IMR-90 (cell line): Measurements from ENCODE around the gene INSR. TPM values are rescaled to one million over a fixed set of nuclear protein-coding genes. Genes with fewer than 3 reads are reported as not detected.

Experiments
- ATAC-seq: fragments of 200-7000 bp; cut with Tn5 transposase; 2 replicates; pipeline ENCODE4 v1.9.1; 2020; ENCODE audit warnings: low read depth, mild to moderate bottlenecking, moderate library complexity
- BruUV-seq: library from RNA; stranded (reverse); fragments of 400-500 nt; replicated peaks from 2 replicates; lab custom pipeline; 2021; lab: Mats Ljungman, UMichigan
- CTCF ChIA-PET: fragments of 300-600 bp; formaldehyde crosslinking; extraction: SDS; loops from one replicate; lab custom pipeline; 2021; ENCODE audit warnings: antibody characterized with exemption; lab: Yijun Ruan, JAX
- POLR2A ChIA-PET: fragments of 300-600 bp; sonication (Branson Sonifier 250); formaldehyde crosslinking; loops from one replicate; lab custom pipeline; 2022; ENCODE audit warnings: antibody characterized with exemption; ENCODE audit not compliant: unreplicated experiment; lab: Charles Lee
- DNase-seq: peaks from one replicate; pipeline ENCODE4 v3.0.0; 2013
- H2AFZ ChIP-seq: replicated peaks from 2 replicates; pipeline ENCODE3; 2013; ENCODE audit warnings: low read length, mild to moderate bottlenecking; ENCODE audit not compliant: poor library complexity
- H2AK5ac ChIP-seq: 2 replicates; pipeline ENCODE4 v1.6.1; 2013; ENCODE audit warnings: low read depth, low read length, inconsistent platforms
- H2AK9ac ChIP-seq: replicated peaks from 2 replicates; pipeline ENCODE3; 2013; ENCODE audit warnings: mild to moderate bottlenecking, low read depth, low read length, moderate library complexity; ENCODE audit not compliant: poor library complexity
- H2BK120ac ChIP-seq: 2 replicates; pipeline ENCODE4 v1.6.1; 2013; ENCODE audit warnings: low read depth, low read length, inconsistent platforms
- H2BK15ac ChIP-seq: 3 replicates; pipeline ENCODE4 v1.6.1; 2013; ENCODE audit warnings: low read depth, low read length, inconsistent platforms
- H2BK20ac ChIP-seq: 2 replicates; pipeline ENCODE4 v1.6.1; 2013; ENCODE audit warnings: low read depth, mild to moderate bottlenecking, inconsistent platforms, low read length, moderate library complexity
- H2BK5ac ChIP-seq: 2 replicates; pipeline ENCODE4 v1.6.1; 2013; ENCODE audit warnings: mild to moderate bottlenecking, low read depth, low read length, inconsistent platforms; ENCODE audit not compliant: poor library complexity, severe bottlenecking
- H3K14ac ChIP-seq: replicated peaks from 2 replicates; pipeline ENCODE4 v1.6.1; 2013; ENCODE audit warnings: low read depth, low read length, inconsistent platforms
- H3K18ac ChIP-seq: 2 replicates; pipeline ENCODE4 v1.6.1; 2013; ENCODE audit warnings: low read depth, low read length, control low read depth
- H3K23ac ChIP-seq: 2 replicates; pipeline ENCODE4 v1.6.1; 2013; ENCODE audit warnings: low read depth, low read length, inconsistent platforms
- H3K27ac ChIP-seq: 2 replicates; pipeline ENCODE4 v1.5.1; 2013; ENCODE audit warnings: mild to moderate bottlenecking, control low read depth, low read length; ENCODE audit not compliant: insufficient read depth
- H3K27me3 ChIP-seq: 2 replicates; pipeline ENCODE4 v1.6.1; 2013; ENCODE audit warnings: low read length; ENCODE audit not compliant: control insufficient read depth, insufficient read depth
- H3K36me3 ChIP-seq: 2 replicates; pipeline ENCODE4 v1.6.1; 2013; ENCODE audit warnings: low read length, mixed read lengths; ENCODE audit not compliant: control insufficient read depth, insufficient read depth
- H3K4ac ChIP-seq: 2 replicates; pipeline ENCODE4 v1.6.1; 2013; ENCODE audit warnings: low read depth, low read length, inconsistent platforms
- H3K4me1 ChIP-seq: 2 replicates; pipeline ENCODE4 v1.6.1; 2013; ENCODE audit warnings: low read length, mixed read lengths; ENCODE audit not compliant: control insufficient read depth, insufficient read depth
- H3K4me2 ChIP-seq: 2 replicates; pipeline ENCODE4 v1.6.1; 2013; ENCODE audit warnings: low read depth, mild to moderate bottlenecking, control low read depth, low read length, moderate library complexity
- H3K4me3 ChIP-seq: 2 replicates; pipeline ENCODE4 v1.5.1; 2013; ENCODE audit warnings: low read depth, mild to moderate bottlenecking, control low read depth, low read length, moderate library complexity; ENCODE audit not compliant: insufficient read depth
- H3K56ac ChIP-seq: 2 replicates; pipeline ENCODE4 v1.6.1; 2013; ENCODE audit warnings: low read length, inconsistent platforms; ENCODE audit not compliant: insufficient read depth; ENCODE audit errors: extremely low read depth
- H3K79me1 ChIP-seq, 2 experiments: 2 replicates each; pipeline ENCODE4 v1.6.1; 2013; ENCODE audit warnings: low read length in 2 of 2, inconsistent platforms in 1 of 2, low read depth in 1 of 2
- H3K9ac ChIP-seq: 2 replicates; pipeline ENCODE4 v1.6.1; 2013; ENCODE audit warnings: low read depth, low read length, control low read depth
- H3K9me1 ChIP-seq: 2 replicates; pipeline ENCODE4 v1.6.1; 2013; ENCODE audit warnings: low read length, inconsistent platforms; ENCODE audit not compliant: insufficient read depth
- H3K9me3 ChIP-seq: 2 replicates; pipeline ENCODE4 v1.6.1; 2013; ENCODE audit warnings: low read length; ENCODE audit not compliant: control insufficient read depth, insufficient read depth
- H4K20me1 ChIP-seq: 2 replicates; pipeline ENCODE4 v1.6.1; 2013; ENCODE audit warnings: low read length, inconsistent platforms; ENCODE audit not compliant: insufficient read depth
- H4K5ac ChIP-seq: 2 replicates; pipeline ENCODE4 v1.6.1; 2013; ENCODE audit warnings: mild to moderate bottlenecking, low read depth, low read length, control low read depth
- H4K8ac ChIP-seq, 2 experiments: 2 replicates each; pipeline ENCODE4 v1.6.1; 2013; ENCODE audit warnings: low read depth in 2 of 2, low read length in 2 of 2, control low read depth in 1 of 2, inconsistent platforms in 1 of 2
- H4K91ac ChIP-seq: 2 replicates; pipeline ENCODE4 v1.6.1; 2013; ENCODE audit warnings: low read depth, low read length, inconsistent platforms; ENCODE audit not compliant: insufficient read depth
- BHLHE40 ChIP-seq: fragments of 150-350 bp; IDR thresholded peaks from 2 replicates; pipeline ENCODE4 v1.6.1; 2016; ENCODE audit warnings: mild to moderate bottlenecking, low read depth, low read length
- CEBPB ChIP-seq: IDR thresholded peaks from 2 replicates; pipeline ENCODE4 v1.6.1; 2012; ENCODE audit warnings: low read depth, low read length, improper control_type of control experiment
- CHD1 ChIP-seq: IDR thresholded peaks from 2 replicates; pipeline ENCODE4 v1.6.1; 2012; ENCODE audit warnings: low read depth, low read length, improper control_type of control experiment
- CTCF ChIP-seq: conservative IDR thresholded peaks from 2 replicates; pipeline ENCODE4 v1.5.1; 2012; ENCODE audit warnings: mild to moderate bottlenecking, low read depth, low read length, improper control_type of control experiment
- FOS ChIP-seq: fragments of 150-350 bp; IDR thresholded peaks from 2 replicates; pipeline ENCODE4 v1.6.1; 2016; ENCODE audit warnings: low read depth, low read length
- MAFK ChIP-seq: IDR thresholded peaks from 2 replicates; pipeline ENCODE4 v1.6.1; 2012; ENCODE audit warnings: low read depth, low read length, improper control_type of control experiment
- MAZ ChIP-seq: IDR thresholded peaks from 2 replicates; pipeline ENCODE4 v1.6.1; 2012; ENCODE audit warnings: low read depth, mild to moderate bottlenecking, low read length, improper control_type of control experiment, moderate library complexity, borderline replicate concordance
- MXI1 ChIP-seq: IDR thresholded peaks from 2 replicates; pipeline ENCODE4 v1.6.1; 2012; ENCODE audit warnings: low read depth, mild to moderate bottlenecking, low read length, moderate library complexity, borderline replicate concordance
- NFE2L2 ChIP-seq: fragments of 150-350 bp; IDR thresholded peaks from 2 replicates; pipeline ENCODE4 v1.6.1; 2016; ENCODE audit warnings: low read depth, mild to moderate bottlenecking, low read length
- POLR2A ChIP-seq: IDR thresholded peaks from 2 replicates; pipeline ENCODE4 v1.6.1; 2012; ENCODE audit warnings: mild to moderate bottlenecking, low read depth, low read length
- RCOR1 ChIP-seq: IDR thresholded peaks from 2 replicates; pipeline ENCODE4 v1.6.1; 2012; ENCODE audit warnings: mild to moderate bottlenecking, low read length, improper control_type of control experiment; ENCODE audit not compliant: insufficient replicate concordance
- RFX5 ChIP-seq: IDR thresholded peaks from 2 replicates; pipeline ENCODE4 v1.8.0; 2012; ENCODE audit warnings: low read depth, mild to moderate bottlenecking, low read length, moderate library complexity
- SMC3 ChIP-seq: fragments of 150-350 bp; IDR thresholded peaks from 2 replicates; pipeline ENCODE4 v1.6.1; 2016; ENCODE audit warnings: low read depth, mild to moderate bottlenecking, antibody characterized with exemption, low read length, moderate library complexity
- USF2 ChIP-seq: fragments of 150-350 bp; IDR thresholded peaks from 2 replicates; pipeline ENCODE4 v1.6.1; 2017; ENCODE audit warnings: mild to moderate bottlenecking, antibody characterized with exemption, low read length, low read depth
- WGBS, 2 experiments: methylation state at CpG; one replicate each; pipeline versions ENCODE4 v1.1.5 to v1.1.7; 2013; ENCODE audit warnings: missing lambda C conversion rate in 2 of 2; ENCODE audit not compliant: insufficient read length in 1 of 2; ENCODE audit errors: extremely low coverage in 2 of 2; 5-methylcytosine and 5-hydroxymethylcytosine counted together
- dilution Hi-C: fragments of 300-500 bp; cut with HindIII; formaldehyde crosslinking; loops from one replicate; pipeline ENCODE4 v1.14.3; 2018; ENCODE audit warnings: low sequenced_read_pairs; ENCODE audit not compliant: unreplicated experiment
- in situ Hi-C: fragments of 300-500 bp; cut with MboI; formaldehyde crosslinking; loops from 3 replicates; pipeline ENCODE4 v1.14.3; 2019; ENCODE audit warnings: low sequenced_read_pairs, inconsistent platforms, mixed read lengths
- intact Hi-C: fragments of 100-400 bp; cut with micrococcal nuclease; formaldehyde crosslinking; loops from 2 replicates; pipeline ENCODE4 v1.10.0; 2022
- polyA plus RNA-seq, 3 experiments: library from polyadenylated mRNA; depleted of rRNA; stranded (reverse); fragments of >200 nt; gene quantifications; 2 replicates each; pipeline ENCODE4 v1.2.3, GENCODE V29; 2012; ENCODE audit warnings: low replicate concordance in 1 of 3
- total RNA-seq: library from RNA; depleted of rRNA; stranded (reverse); fragments of >200 nt; gene quantifications from 2 replicates; pipeline ENCODE4 v1.2.3, GENCODE V29; 2012
- TF ChIP-seq, protein P1 (sequence below): fragments of 150-350 bp; IDR thresholded peaks from 2 replicates; pipeline ENCODE4 v1.6.1; 2016; ENCODE audit warnings: low read depth, mild to moderate bottlenecking, low read length, moderate library complexity, borderline replicate concordance

The INSR gene
- total and polyA plus RNA-seq, 2 of the 4 experiments (the other 2 are of a cell fraction) = 2.8 to 7.9 TPM

DNA sequence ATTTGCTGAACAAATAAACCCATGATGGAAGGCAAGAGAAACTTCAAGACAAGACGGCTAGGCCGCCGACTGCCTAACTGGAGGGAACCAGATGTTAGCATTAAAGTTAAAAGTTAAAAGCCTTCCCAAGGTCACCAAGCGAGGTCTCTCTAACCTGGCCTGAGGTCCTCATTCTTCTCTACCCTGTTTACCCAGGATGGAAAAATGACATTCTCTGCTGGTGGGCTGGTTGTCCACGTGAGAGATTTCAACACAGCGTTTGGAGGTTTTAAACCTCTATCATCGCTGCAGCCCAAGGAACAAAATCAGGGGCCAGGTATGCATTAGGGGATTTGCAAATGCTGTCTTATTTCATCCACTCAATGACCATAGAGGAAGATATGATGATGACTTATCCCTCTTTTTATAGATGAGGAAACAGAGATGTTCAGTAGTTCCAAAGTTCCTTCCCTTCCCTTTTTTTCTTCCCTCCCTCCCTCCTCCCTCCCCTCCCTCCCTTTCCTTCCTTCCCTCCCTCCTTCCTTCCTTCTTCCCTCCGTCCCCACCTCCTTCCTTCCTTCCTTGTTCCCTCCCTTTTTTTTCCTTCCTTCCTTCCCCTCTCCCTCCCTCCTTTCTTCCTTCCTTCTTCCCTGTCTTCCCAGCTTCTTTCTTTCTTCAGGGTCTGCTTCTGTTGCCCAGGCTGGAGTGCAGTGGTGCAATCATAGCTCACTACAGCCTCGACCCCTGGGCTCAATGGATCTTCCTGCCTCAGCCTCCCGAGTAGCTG lies 79.7 kb downstream of the INSR start:
- Histone ChIP-seq H4K91ac (no peak overlapping the region), H2BK20ac (no peak overlapping the region), H3K56ac (no peak overlapping the region), H3K23ac (no peak overlapping the region), H3K36me3 (no peaks in the 10 kb centered on the region), H4K8ac (no peak overlapping the region), H3K14ac (no peak overlapping the region), H3K4me1 (peaks cover 3% of the 10 kb centered on the region; the same call in 1 of the 2 replicates), H3K9me1 (no peaks in the 10 kb centered on the region), H3K9ac (no peak overlapping the region), H3K27ac (no peak overlapping the region), H2BK15ac (no peak overlapping the region), H2AK9ac (no peak overlapping the region), H3K4me3 (no peak overlapping the region), H3K4ac (no peak overlapping the region), H2BK5ac (no peak overlapping the region), H3K27me3 (no peaks in the 10 kb centered on the region), H3K79me1 (no peaks in the 10 kb centered on the region), H2AK5ac (no peak overlapping the region), H4K20me1 (peaks cover 7% of the 10 kb centered on the region; the same call in 1 of the 2 replicates), H3K4me2 (no peak overlapping the region), H2AFZ (no peak overlapping the region), H4K5ac (no peak overlapping the region), H3K9me3 (no peaks in the 10 kb centered on the region), H3K18ac (no peak overlapping the region), H2BK120ac (no peak overlapping the region)
- ChIA-PET CTCF (interaction anchor here (0.6 kb wide), 1 partner anchor 61 kb away, joined by 3 read pairs; no protein-coding TSS in a partner anchor), POLR2A (interaction anchor here (0.6 kb wide), 1 partner anchor 55 kb away, joined by 7 read pairs; no protein-coding TSS in a partner anchor)
- DNase-seq (no peak), ATAC-seq (no peak)
- dilution Hi-C loops (no loop called here), intact Hi-C loops (no loop called here), in situ Hi-C loops (no loop called here)
- no TSS peak for BruUV-seq
- 65% methylated on average over 3 of the region's 10 CpGs; no CpG with 5 or more reads in 1 of the 2 experiments for WGBS, 2 experiments
- TF ChIP-seq CTCF = no peak
- TF ChIP-seq RCOR1 = no peak
- no peak for TF ChIP-seq MAFK
- TF ChIP-seq CHD1 = no peak
- no peak for TF ChIP-seq RFX5
- TF ChIP-seq MXI1 = no peak
- TF ChIP-seq POLR2A = no peak
- no peak for TF ChIP-seq FOS
- TF ChIP-seq USF2 = no peak
- TF ChIP-seq NFE2L2 = no peak
- TF ChIP-seq, protein P1, sequence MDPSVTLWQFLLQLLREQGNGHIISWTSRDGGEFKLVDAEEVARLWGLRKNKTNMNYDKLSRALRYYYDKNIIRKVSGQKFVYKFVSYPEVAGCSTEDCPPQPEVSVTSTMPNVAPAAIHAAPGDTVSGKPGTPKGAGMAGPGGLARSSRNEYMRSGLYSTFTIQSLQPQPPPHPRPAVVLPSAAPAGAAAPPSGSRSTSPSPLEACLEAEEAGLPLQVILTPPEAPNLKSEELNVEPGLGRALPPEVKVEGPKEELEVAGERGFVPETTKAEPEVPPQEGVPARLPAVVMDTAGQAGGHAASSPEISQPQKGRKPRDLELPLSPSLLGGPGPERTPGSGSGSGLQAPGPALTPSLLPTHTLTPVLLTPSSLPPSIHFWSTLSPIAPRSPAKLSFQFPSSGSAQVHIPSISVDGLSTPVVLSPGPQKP = no peak
- TF ChIP-seq SMC3 = no peak
- TF ChIP-seq MAZ = no peak
- no peak for TF ChIP-seq CEBPB
- no peak for TF ChIP-seq BHLHE40
